22Rv1 (cell line): Measurements from ENCODE around the gene TNFRSF12A.

Experiments used
- H3K27ac ChIP-seq: fragments of 450-650 bp; 2 replicates; pipeline ENCODE4 v1.5.1; 2017
- CTCF ChIP-seq: fragments of 450-650 bp; IDR thresholded peaks from 2 replicates; pipeline ENCODE4 v1.5.1; 2017; ENCODE audit warnings: mild to moderate bottlenecking
- ZFX ChIP-seq: fragments of 450-650 bp; IDR thresholded peaks from 2 replicates; pipeline ENCODE4 v1.6.1; 2017; ENCODE audit warnings: antibody characterized with exemption, borderline replicate concordance

The TNFRSF12A gene

GRCh38 chr16:3035972-3036725 is 16.0 kb downstream of the TNFRSF12A start:
- peak overlapping the region; percentile 52 for H3K27ac ChIP-seq
- TF ChIP-seq CTCF (no peak), ZFX (no peak)

GRCh38 chr16:3036726-3037315 is 16.7 kb downstream of the TNFRSF12A start, which contains the start of gene BICDL2:
Gene BICDL2 (minus strand): TSS chr16:3036944. CDS start chr16:3035496, 1,448 bp downstream.
- peak within 1 kb of the TSS; percentile 52 for H3K27ac ChIP-seq
- no peak for TF ChIP-seq ZFX
- no peak for TF ChIP-seq CTCF

DNA sequence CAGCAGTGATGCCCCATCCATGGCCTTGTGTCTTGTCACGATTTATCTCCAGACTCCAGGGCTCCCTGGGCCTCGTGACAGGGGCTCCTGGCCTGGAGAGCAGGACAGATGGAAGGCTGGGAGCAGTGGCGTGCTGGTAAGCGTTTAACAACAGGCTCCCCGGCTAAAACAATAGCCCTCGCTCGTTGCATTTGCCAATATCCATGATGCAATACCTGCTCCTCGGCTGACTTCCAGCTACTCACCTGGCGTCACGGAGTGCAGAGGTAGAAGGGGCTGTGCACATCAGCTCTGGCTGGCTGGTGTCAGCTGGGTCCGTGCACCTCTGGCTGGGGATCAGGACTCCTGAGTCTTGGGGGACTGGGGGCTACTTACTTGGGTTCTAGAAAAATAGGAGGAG is 18.1 kb downstream of the TNFRSF12A start:
- TF ChIP-seq CTCF: no peak
- TF ChIP-seq ZFX: no peak
- H3K27ac ChIP-seq: no peak overlapping the region

DNA sequence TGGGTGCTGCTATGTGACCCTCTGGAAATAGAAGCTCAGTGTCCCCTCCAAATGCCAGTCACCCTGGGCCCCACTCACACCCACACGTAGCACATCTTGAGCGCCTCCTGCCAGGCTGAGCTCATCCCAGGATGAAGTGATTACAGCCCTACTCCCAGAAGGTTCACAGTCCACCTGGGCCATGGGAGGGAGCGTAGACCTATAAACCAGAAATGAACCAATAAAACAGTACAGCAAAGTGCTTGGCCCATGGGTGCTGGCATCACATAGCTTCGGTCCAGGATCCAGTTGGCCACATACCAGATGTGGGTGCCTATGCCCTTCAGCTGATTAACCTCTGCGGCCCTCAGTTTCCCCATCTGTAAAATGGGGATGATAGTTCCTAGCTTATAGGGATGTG is 18.7 kb downstream of the TNFRSF12A start:
- TF ChIP-seq ZFX (no peak), CTCF (no peak)

DNA sequence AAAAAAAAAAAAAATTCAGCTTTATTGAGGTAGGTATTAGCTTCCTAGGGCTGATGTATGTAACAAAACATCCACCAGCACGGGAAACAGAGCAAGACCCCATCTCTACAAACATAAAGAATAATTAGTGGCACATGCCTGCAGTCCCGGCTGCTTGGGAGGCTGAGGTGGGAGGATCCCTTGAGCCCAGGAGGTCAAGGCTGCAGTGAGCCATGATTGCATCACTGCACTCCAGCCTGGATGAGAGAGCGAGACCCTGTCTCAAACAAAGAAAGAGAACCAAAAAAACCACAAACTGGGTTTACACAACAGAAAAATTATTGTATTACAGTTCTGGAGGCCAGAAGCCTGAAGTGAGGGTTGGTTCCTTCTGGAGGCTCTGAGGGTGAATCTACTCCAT is 22.2 kb downstream of the TNFRSF12A start:
- no peak overlapping the region for H3K27ac ChIP-seq
- TF ChIP-seq CTCF (no peak), ZFX (no peak)

More for the DNA sequence above, 18.7 kb downstream of the TNFRSF12A start:
- no peak overlapping the region for H3K27ac ChIP-seq

GRCh38 chr16:3044708-3045107 is 24.5 kb downstream of the TNFRSF12A start:
- H3K27ac ChIP-seq: peak overlapping the region; percentile 84
- no peak for TF ChIP-seq ZFX
- no peak for TF ChIP-seq CTCF

DNA sequence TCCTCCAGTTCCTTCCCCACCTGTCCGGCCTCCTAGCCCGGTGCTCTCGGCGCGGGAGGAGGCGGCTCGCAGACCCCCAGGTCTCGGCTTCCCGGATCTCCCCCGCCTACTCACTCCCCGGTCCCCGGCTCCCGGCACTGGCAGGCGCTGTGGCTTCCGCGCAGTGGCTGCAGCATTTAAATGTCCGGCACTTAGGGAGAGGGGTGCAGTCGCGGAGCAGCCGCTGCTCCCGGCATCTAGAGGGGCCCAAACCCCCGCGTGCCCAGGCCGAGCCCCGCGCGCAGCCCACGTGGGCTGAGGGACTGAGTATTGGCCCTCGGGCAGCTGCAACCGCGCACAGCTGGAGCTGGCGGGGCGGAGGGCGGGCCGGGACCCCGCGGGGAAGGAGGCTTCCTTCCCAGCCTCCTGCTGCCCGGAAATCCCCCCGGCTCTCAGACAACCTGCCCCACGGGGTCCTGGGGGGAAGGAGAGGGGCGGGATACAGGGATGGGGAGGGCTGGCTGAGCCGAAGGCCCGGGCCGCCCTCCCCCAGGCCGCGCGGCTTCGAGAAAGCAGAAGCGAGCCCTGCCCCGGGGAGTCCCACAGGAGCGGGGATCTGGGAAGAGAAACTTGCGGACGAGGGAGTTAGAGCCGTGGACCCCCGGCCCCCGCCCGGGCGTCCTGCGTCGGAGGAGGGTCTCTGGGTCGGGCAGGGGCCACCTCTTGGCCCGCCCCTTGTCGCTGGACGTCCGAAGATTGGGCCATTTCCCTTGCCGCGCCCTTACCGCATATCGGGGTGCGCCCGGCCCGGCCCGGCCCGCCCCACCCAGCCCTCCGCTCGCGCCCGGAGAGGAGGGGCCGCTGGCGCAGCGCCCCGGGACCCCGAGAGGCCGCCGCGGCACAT is 25.8 kb downstream of the TNFRSF12A start, which contains the start of gene MMP25:
MMP25 (plus strand) TSS at position 804 of the 883 bp plus-strand sequence. CDS start 357 bp downstream, outside the sequence.
- TF ChIP-seq CTCF (no peak), ZFX (no peak)
- H3K27ac ChIP-seq: peak within 1 kb of the TSS; percentile 84
